HEK293 (cell line): ENCODE measurements around the gene DNAJB6.

Source experiments
- CTCF ChIA-PET: fragments of 350-600 bp; formaldehyde crosslinking; extraction: SDS; loops from one replicate; lab custom pipeline; 2021; ENCODE audit warnings: antibody characterized with exemption; lab: Yijun Ruan, JAX
- POLR2A ChIA-PET: fragments of 300-600 bp; formaldehyde crosslinking; extraction: SDS; loops from one replicate; lab custom pipeline; 2020; ENCODE audit warnings: antibody characterized with exemption, inconsistent platforms; lab: Yijun Ruan, JAX
- H3K27ac ChIP-seq: fragments of 200-500 bp; sonication (Bioruptor generic); 2 replicates; pipeline ENCODE4 v1.5.1; 2014; ENCODE audit warnings: low read depth, low read length, control low read depth, inconsistent platforms; ENCODE audit errors: extremely low read depth
- H3K36me3 ChIP-seq, 2 experiments: fragments of 200-500 bp in 1 of 2; sonication (Bioruptor generic) in 1 of 2; 1 replicate in 1 of 2; 2 replicates in 1 of 2; pipeline ENCODE4 v1.5.1; 2014 to 2017; ENCODE audit warnings: inconsistent platforms in 2 of 2, low read length in 2 of 2; ENCODE audit not compliant: control insufficient read depth in 2 of 2, insufficient read depth in 1 of 2
- H3K4me1 ChIP-seq: fragments of 200-500 bp; sonication (Bioruptor generic); 2 replicates; pipeline ENCODE4 v1.5.1; 2014; ENCODE audit warnings: mild to moderate bottlenecking, low read length, inconsistent platforms; ENCODE audit not compliant: control insufficient read depth, insufficient read depth
- H3K4me3 ChIP-seq: 2 replicates; pipeline ENCODE4 v1.5.1; 2011; ENCODE audit warnings: low read depth, mild to moderate bottlenecking, control low read depth, low read length, moderate library complexity
- H3K9me3 ChIP-seq: fragments of 200-500 bp; sonication (Bioruptor generic); 2 replicates; pipeline ENCODE4 v1.5.1; 2014; ENCODE audit warnings: low read depth, low read length, inconsistent platforms; ENCODE audit not compliant: control insufficient read depth, insufficient read depth
- GLIS1 ChIP-seq: fragments of 450-650 bp; formaldehyde crosslinking; IDR thresholded peaks from 2 replicates; pipeline ENCODE4 v1.5.1; 2016; ENCODE audit warnings: missing biosample characterization, missing genetic modification characterization
- MYNN ChIP-seq: fragments of 450-650 bp; formaldehyde crosslinking; IDR thresholded peaks from 2 replicates; pipeline ENCODE4 v1.5.1; 2016; ENCODE audit warnings: missing biosample characterization, missing genetic modification characterization, borderline replicate concordance
- SCRT1 ChIP-seq: fragments of 450-650 bp; formaldehyde crosslinking; IDR thresholded peaks from 2 replicates; pipeline ENCODE4 v1.5.1; 2016; ENCODE audit warnings: missing biosample characterization, missing genetic modification characterization, borderline replicate concordance
- SP3 ChIP-seq: fragments of 450-650 bp; formaldehyde crosslinking; IDR thresholded peaks from 2 replicates; pipeline ENCODE4 v1.5.1; 2016; ENCODE audit warnings: missing biosample characterization, missing genetic modification characterization
- TRIM28 ChIP-seq: IDR thresholded peaks from 2 replicates; pipeline ENCODE4 v1.6.1; 2011; ENCODE audit warnings: low read length, control low read depth, borderline replicate concordance
- ZFHX2 ChIP-seq: fragments of 450-650 bp; formaldehyde crosslinking; conservative IDR thresholded peaks from 2 replicates; pipeline ENCODE4 v1.5.1; 2016; ENCODE audit warnings: missing biosample characterization, missing genetic modification characterization
- ZFP41 ChIP-seq: fragments of 450-650 bp; formaldehyde crosslinking; IDR thresholded peaks from 2 replicates; pipeline ENCODE4 v1.5.1; 2016; ENCODE audit warnings: missing biosample characterization, missing genetic modification characterization, borderline replicate concordance
- ZIC2 ChIP-seq: fragments of 450-650 bp; formaldehyde crosslinking; IDR thresholded peaks from 2 replicates; pipeline ENCODE4 v1.5.1; 2016; ENCODE audit warnings: missing biosample characterization, missing genetic modification characterization
- ZNF121 ChIP-seq: fragments of 450-650 bp; formaldehyde crosslinking; IDR thresholded peaks from 2 replicates; pipeline ENCODE4 v1.5.1; 2016; ENCODE audit warnings: missing biosample characterization, missing genetic modification characterization
- ZNF146 ChIP-seq: fragments of 450-650 bp; formaldehyde crosslinking; IDR thresholded peaks from 2 replicates; pipeline ENCODE4 v1.5.1; 2016; ENCODE audit warnings: missing biosample characterization, missing genetic modification characterization
- ZNF341 ChIP-seq: fragments of 450-650 bp; formaldehyde crosslinking; IDR thresholded peaks from 2 replicates; pipeline ENCODE4; 2016; ENCODE audit warnings: low read depth, missing biosample characterization, missing genetic modification characterization
- ZNF473 ChIP-seq: fragments of 450-650 bp; formaldehyde crosslinking; IDR thresholded peaks from 2 replicates; pipeline ENCODE4 v1.5.1; 2017; ENCODE audit warnings: missing biosample characterization, missing genetic modification characterization
- ZNF558 ChIP-seq: fragments of 450-650 bp; formaldehyde crosslinking; IDR thresholded peaks from 2 replicates; pipeline ENCODE4 v1.5.1; 2016; ENCODE audit warnings: missing biosample characterization, missing genetic modification characterization
- ZNF610 ChIP-seq: fragments of 450-650 bp; formaldehyde crosslinking; IDR thresholded peaks from 2 replicates; pipeline ENCODE4 v1.5.1; 2016; ENCODE audit warnings: missing biosample characterization, missing genetic modification characterization, borderline replicate concordance
- ZNF791 ChIP-seq: fragments of 450-650 bp; formaldehyde crosslinking; IDR thresholded peaks from 2 replicates; pipeline ENCODE4 v1.5.1; 2016; ENCODE audit warnings: missing biosample characterization, missing genetic modification characterization
- TF ChIP-seq, protein P1 (sequence below): fragments of 450-650 bp; formaldehyde crosslinking; IDR thresholded peaks from 2 replicates; pipeline ENCODE4 v1.5.1; 2016; ENCODE audit warnings: missing biosample characterization, missing genetic modification characterization
- TF ChIP-seq, protein P2 (sequence below): fragments of 450-650 bp; formaldehyde crosslinking; IDR thresholded peaks from 2 replicates; pipeline ENCODE4 v1.5.1; 2016; ENCODE audit warnings: missing biosample characterization, missing genetic modification characterization
- TF ChIP-seq, protein P3 (sequence below): fragments of 450-650 bp; formaldehyde crosslinking; IDR thresholded peaks from 2 replicates; pipeline ENCODE4 v1.5.1; 2016; ENCODE audit warnings: missing biosample characterization, missing genetic modification characterization

Gene DNAJB6

DNA sequence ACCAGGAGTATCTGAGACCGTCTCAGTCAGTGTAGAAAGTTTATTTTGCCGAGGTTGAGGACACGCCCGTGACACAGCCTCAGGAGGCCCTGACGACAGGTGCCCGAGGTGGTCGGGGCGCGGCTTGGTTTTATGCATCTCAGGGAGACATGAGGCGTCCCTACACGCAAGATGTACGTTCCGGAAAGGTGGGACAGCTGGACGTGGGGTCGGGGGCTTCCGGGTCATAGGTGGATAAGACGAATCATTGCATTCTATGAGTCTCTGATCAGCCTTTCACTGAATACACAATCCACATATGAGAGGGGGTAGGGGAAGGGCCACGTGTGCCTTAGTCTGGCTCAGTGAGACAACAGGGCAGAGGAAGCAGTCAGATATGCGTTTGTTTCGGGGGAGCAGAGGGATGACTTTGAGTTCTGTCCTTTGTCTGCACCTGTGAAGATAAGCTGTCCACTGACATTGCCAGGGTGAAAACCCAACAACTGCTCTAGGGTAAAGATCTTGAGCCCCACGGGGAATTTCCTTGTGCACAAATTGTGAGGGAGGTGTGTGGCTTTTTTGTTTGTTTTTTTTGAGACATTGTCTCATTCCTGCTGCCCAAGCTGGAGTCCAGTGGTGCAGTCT, 66.2 kb downstream of the DNAJB6 start:
- Histone ChIP-seq H3K27ac (no peak overlapping the region), H3K4me1 (no peaks in the 10 kb centered on the region), H3K36me3 (peaks cover 0 to 40% of the 10 kb centered on the region in 2 experiments; a peak in 1 of 3 replicates)

DNA sequence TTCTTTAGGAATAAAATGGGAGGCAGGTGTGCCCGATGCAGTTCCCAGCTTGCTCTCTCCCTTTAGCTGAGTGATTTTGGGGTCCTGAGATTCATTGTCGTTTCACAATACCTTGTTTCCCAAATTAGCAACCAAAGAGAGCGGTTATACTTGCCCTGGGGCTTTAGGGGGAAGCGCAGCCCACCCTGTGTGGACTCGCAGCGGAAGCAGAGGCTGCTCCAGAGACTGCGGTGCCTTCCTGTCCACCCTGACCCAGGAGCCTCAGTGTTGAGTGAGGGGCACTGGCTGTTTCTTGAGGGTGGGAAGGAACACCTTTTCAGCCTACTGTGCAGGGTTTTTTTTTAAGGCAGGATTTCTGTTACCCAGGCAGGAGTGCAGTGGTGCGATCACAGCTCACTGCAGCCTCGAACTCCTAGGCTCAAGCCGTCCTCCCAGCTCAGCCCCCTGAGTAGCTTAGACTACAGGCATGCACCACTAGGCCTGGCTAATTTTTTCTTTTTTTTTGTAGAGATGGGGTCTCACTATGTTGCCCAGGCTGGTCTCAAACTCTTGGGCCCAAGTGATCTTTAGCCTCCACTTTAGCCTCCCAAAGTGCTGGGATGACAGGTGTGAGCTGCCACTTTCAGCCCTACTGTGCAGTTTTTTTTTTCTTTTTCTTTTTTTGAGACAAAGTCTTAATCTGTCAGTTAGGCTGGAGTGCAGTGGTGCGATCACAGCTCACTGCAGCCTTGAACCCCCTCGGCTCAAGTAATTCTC, 67.0 kb downstream of the DNAJB6 start:
- no peak overlapping the region for H3K27ac ChIP-seq
- ChIA-PET POLR2A (no interaction called here), CTCF (interaction anchor here (0.6 to 0.7 kb wide), 2 partner anchors 17 to 29 kb away, joined by 5 to 6 read pairs; no protein-coding TSS in a partner anchor)
- no peaks in the 10 kb centered on the region for H3K9me3 ChIP-seq
- peaks cover 0 to 41% of the 10 kb centered on the region in 2 experiments; a peak in 1 of 3 replicates for H3K36me3 ChIP-seq
- no peaks in the 10 kb centered on the region for H3K4me1 ChIP-seq
- no peak overlapping the region for H3K4me3 ChIP-seq
- TF ChIP-seq ZNF791 (tag by site-specific recombination) = no peak
- peak; percentile 63 for TF ChIP-seq ZNF121
- TF ChIP-seq, protein P1, sequence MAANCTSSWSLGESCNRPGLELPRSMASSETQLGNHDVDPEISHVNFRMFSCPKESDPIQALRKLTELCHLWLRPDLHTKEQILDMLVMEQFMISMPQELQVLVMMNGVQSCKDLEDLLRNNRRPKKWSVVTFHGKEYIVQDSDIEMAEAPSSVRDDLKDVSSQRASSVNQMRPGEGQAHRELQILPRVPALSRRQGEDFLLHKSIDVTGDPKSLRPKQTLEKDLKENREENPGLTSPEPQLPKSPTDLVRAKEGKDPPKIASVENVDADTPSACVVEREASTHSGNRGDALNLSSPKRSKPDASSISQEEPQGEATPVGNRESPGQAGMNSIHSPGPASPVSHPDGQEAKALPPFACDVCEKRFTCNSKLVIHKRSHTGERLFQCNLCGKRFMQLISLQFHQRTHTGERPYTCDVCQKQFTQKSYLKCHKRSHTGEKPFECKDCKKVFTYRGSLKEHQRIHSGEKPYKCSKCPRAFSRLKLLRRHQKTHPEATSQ (tag by site-specific recombination) = no peak

More for the DNA sequence above, 66.2 kb downstream of the DNAJB6 start:
- CTCF ChIA-PET = interaction anchor here (0.7 kb wide), 1 partner anchor 16 kb away, joined by 6 read pairs; no protein-coding TSS in a partner anchor
- POLR2A ChIA-PET = no interaction called here
- TF ChIP-seq, protein P2, sequence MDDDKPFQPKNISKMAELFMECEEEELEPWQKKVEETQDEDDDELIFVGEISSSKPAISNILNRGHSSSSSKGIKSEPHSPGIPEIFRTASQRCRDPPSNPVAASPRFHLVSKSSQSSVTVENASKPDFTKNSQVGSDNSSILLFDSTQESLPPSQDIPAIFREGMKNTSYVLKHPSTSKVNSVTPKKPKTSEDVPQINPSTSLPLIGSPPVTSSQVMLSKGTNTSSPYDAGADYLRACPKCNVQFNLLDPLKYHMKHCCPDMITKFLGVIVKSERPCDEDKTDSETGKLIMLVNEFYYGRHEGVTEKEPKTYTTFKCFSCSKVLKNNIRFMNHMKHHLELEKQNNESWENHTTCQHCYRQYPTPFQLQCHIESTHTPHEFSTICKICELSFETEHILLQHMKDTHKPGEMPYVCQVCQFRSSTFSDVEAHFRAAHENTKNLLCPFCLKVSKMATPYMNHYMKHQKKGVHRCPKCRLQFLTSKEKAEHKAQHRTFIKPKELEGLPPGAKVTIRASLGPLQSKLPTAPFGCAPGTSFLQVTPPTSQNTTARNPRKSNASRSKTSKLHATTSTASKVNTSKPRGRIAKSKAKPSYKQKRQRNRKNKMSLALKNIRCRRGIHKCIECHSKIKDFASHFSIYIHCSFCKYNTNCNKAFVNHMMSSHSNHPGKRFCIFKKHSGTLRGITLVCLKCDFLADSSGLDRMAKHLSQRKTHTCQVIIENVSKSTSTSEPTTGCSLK = no peak
- Histone ChIP-seq H3K9me3 (no peaks in the 10 kb centered on the region), H3K4me3 (no peak overlapping the region)

DNA sequence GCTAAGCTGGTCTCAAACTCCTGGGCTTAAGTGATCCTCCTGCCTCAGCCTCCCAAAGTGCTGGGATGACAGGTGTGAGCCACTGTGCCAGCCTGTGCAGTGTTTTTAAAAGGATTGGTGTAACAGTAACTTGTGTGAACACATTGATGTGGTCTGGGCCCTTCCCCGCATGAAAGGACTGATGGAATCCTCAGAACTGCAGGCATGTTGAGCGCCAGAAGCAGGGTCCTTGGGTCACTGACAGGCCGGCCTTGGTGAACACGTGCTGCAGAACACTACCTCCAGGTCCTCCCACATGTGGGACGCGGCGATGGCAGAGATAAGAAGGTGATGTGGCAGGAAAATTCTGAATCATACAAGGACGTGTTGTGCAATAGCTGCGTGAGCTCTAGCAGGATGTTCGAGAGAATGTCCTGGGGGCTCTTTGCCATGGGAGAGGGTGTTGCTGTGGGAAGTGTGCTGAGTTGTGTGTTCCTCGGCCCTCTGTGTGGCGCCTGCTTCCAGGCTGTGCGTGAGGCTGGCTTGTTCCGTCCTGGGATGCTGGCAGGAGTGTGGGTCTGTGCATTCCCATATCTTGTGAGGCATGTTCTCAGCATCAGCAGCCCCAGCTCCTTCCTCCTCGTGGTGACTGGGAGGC, 68.2 kb downstream of the DNAJB6 start:
- peak; percentile 82; the same call in 1 of the 2 replicates for TF ChIP-seq TRIM28
- 0 out of 2 replicates have a peak, but pooled peaks have one; percentile 23 for TF ChIP-seq ZIC2
- no peak for TF ChIP-seq SCRT1 (tag by site-specific recombination)
- TF ChIP-seq ZFHX2 (tag by site-specific recombination) = 0 out of 2 replicates have a peak, but pooled peaks have one; percentile 25
- TF ChIP-seq ZNF146 (tag by site-specific recombination) = no peak
- ChIA-PET CTCF (interaction anchor here (1.4 kb wide), 1 partner anchor 69 kb away, joined by 4 read pairs; no protein-coding TSS in a partner anchor), POLR2A (no interaction called here)
- no peak overlapping the region for H3K27ac ChIP-seq
- H3K36me3 ChIP-seq = peaks cover 0 to 37% of the 10 kb centered on the region in 2 experiments; a peak in 1 of 3 replicates
- no peaks in the 10 kb centered on the region for H3K4me1 ChIP-seq
- no peaks in the 10 kb centered on the region for H3K9me3 ChIP-seq
- H3K4me3 ChIP-seq = no peak overlapping the region

DNA sequence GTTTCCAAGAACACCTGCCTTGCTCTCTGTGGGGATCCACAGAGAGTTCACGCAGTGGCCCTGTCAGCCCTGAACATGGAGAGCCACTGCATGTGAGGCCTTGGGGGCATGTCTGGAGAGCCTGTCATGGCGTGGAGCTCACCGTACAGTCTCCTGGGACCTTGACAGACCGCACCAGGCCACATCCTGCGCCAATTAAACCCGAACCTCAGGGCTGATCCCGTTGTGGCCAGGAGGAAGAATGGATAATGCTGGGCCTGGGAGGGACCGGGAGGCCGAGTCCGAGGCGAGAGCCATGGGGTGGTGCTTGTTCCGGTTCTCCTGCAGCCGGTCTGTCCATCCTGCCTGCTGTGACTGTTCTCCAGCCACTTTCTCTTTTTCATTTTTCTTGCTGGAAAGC, 68.7 kb downstream of the DNAJB6 start:
- Histone ChIP-seq H3K36me3 (peaks cover 0 to 37% of the 10 kb centered on the region in 2 experiments; a peak in 1 of 3 replicates), H3K4me3 (no peak overlapping the region), H3K4me1 (no peaks in the 10 kb centered on the region), H3K27ac (no peak overlapping the region), H3K9me3 (no peaks in the 10 kb centered on the region)
- ChIA-PET CTCF (interaction anchor here (1.4 kb wide), 1 partner anchor 69 kb away, joined by 4 read pairs; no protein-coding TSS in a partner anchor), POLR2A (no interaction called here)
- TF ChIP-seq ZNF610 (no peak), ZNF341 (tag by site-specific recombination) (no peak), ZNF558 (tag by site-specific recombination) (no peak), SP3 (tag by site-specific recombination) (no peak), GLIS1 (tag by site-specific recombination) (no peak), ZNF146 (tag by site-specific recombination) (no peak), ZNF473 (tag by site-specific recombination) (no peak), ZFP41 (tag by site-specific recombination) (no peak), MYNN (no peak)
- TF ChIP-seq, protein P3, sequence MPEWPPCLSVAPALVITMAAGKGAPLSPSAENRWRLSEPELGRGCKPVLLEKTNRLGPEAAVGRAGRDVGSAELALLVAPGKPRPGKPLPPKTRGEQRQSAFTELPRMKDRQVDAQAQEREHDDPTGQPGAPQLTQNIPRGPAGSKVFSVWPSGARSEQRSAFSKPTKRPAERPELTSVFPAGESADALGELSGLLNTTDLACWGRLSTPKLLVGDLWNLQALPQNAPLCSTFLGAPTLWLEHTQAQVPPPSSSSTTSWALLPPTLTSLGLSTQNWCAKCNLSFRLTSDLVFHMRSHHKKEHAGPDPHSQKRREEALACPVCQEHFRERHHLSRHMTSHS (tag by site-specific recombination) = no peak
